Gastroesophageal sphincter (tissue), 3 donors: ENCODE data around the gene SLIT3.

ENCODE experiments used
- POLR2AphosphoS5 ChIP-seq: sonication (generic); formaldehyde crosslinking; IDR thresholded peaks from one replicate; pipeline ENCODE4 v1.6.1; 2017; ENCODE audit warnings: antibody characterized with exemption
- TF ChIP-seq, protein P1 (sequence below), 4 experiments: fragments of 200-600 bp in 2 of 4; fragments of 450-650 bp in 2 of 4; sonication (generic) in 1 of 4; IDR thresholded peaks; one replicate each; pipeline ENCODE4 v1.5.1; 2017 to 2019; ENCODE audit warnings: antibody characterized with exemption in 4 of 4, mild to moderate bottlenecking in 2 of 4, moderate library complexity in 2 of 4

DNA sequence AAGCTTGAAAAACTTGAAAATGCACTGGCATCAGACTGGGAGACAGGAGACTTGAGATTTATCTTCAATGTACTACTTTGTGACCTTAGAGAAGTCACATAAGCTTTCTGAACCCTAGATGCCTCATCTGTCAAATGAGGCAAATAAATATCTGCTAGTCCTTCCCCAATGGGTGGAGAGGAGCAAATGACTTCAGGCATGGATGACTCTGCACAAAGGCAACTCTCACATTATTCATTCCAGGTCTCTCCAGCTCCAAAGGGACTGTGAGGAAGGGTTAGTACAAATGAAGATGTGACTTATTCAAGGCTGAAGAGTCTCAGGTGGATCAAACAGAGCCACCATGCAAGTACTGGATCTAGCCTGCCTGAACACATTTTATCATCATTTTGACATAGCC is 228.7 kb downstream of the SLIT3 start:
- no peak for TF ChIP-seq POLR2AphosphoS5
- TF ChIP-seq, protein P1, sequence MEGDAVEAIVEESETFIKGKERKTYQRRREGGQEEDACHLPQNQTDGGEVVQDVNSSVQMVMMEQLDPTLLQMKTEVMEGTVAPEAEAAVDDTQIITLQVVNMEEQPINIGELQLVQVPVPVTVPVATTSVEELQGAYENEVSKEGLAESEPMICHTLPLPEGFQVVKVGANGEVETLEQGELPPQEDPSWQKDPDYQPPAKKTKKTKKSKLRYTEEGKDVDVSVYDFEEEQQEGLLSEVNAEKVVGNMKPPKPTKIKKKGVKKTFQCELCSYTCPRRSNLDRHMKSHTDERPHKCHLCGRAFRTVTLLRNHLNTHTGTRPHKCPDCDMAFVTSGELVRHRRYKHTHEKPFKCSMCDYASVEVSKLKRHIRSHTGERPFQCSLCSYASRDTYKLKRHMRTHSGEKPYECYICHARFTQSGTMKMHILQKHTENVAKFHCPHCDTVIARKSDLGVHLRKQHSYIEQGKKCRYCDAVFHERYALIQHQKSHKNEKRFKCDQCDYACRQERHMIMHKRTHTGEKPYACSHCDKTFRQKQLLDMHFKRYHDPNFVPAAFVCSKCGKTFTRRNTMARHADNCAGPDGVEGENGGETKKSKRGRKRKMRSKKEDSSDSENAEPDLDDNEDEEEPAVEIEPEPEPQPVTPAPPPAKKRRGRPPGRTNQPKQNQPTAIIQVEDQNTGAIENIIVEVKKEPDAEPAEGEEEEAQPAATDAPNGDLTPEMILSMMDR (IDR thresholded peaks at IDR 0.05): no peak
